Cardiac septum (tissue), 1 donor: ENCODE measurements around the gene STX1A. TPM values are rescaled to one million over a fixed set of nuclear protein-coding genes. Genes with fewer than 3 reads are reported as not detected.
"Not testable (repeated sequence)": the region's sequence is repeated elsewhere in the genome, so short reads cannot be mapped to it uniquely, and the experiment has no call there.

Experiments
- DNase-seq: peaks from one replicate; pipeline ENCODE4 v3.0.0-alpha.2; 2020; ENCODE audit warnings: low spot score
- intact Hi-C: fragments of 100-400 bp; cut with DNase I; formaldehyde crosslinking; loops from one replicate; pipeline ENCODE4 v1.14.0; 2022
- total RNA-seq: library from RNA; stranded (reverse); fragmentation: NEBNext Ultra II Directional; extraction: Animal tissue kit (Norgen Biotek cat#: 25700); gene quantifications from one replicate; pipeline ENCODE4 v1.2.1, GENCODE V29; 2021
- donor health status: DM: no; HTN: no; CAD: no.

The STX1A gene
- total RNA-seq, 1 donor from 2014 or later: 3.3 TPM

- DNase-seq: no peak
- intact Hi-C loops: loop anchor here (5.0 to 10.0 kb wide), 2 partner anchors 55 to 107 kb away; partner anchors contain the start of genes BUD23, DNAJC30 and METTL27
Observed at GRCh38 chr7:73737491-73738219, 18.2 kb upstream of the STX1A start.

GRCh38 chr7:73736885-73737284, 17.4 kb upstream of the STX1A start:
- intact Hi-C loops: loop anchor here (5.0 to 10.0 kb wide), 2 partner anchors 55 to 108 kb away; partner anchors contain the start of genes BUD23, DNAJC30 and METTL27
- DNase-seq: no peak

- intact Hi-C loops: loop anchor here (5.0 to 10.0 kb wide), 2 partner anchors 53 to 109 kb away; partner anchors contain the start of genes BUD23, DNAJC30 and METTL27
- no peak for DNase-seq
Observed at GRCh38 chr7:73735528-73735905, 16.0 kb upstream of the STX1A start.

- peak; percentile 87 for DNase-seq
- intact Hi-C loops: loop anchor here (5.0 to 10.0 kb wide), 2 partner anchors 53 to 110 kb away; partner anchors contain the start of genes BUD23, DNAJC30 and METTL27
Observed at GRCh38 chr7:73734619-73735527, 15.4 kb upstream of the STX1A start.

GRCh38 chr7:73732397-73732796, 12.9 kb upstream of the STX1A start:
- no peak for DNase-seq
- intact Hi-C loops: loop anchor here (10.0 kb wide), 1 partner anchor 112 kb away; the partner anchor contains the start of gene METTL27

GRCh38 chr7:73730485-73730884, 11.0 kb upstream of the STX1A start:
- no peak for DNase-seq
- intact Hi-C loops: loop anchor here (10.0 kb wide), 1 partner anchor 114 kb away; the partner anchor contains the start of gene METTL27

- DNase-seq: no peak
- intact Hi-C loops: no loop called here
Observed at GRCh38 chr7:73728551-73728950, 9.1 kb upstream of the STX1A start.

GRCh38 chr7:73727952-73728351, 8.5 kb upstream of the STX1A start:
- no peak for DNase-seq
- intact Hi-C loops: no loop called here

- intact Hi-C loops: no loop called here
- no peak for DNase-seq
Observed at GRCh38 chr7:73726083-73726466, 6.6 kb upstream of the STX1A start.

- intact Hi-C loops: loop anchor here (2.0 kb wide), 1 partner anchor 117 kb away; no protein-coding TSS in a partner anchor
- no peak for DNase-seq
Observed at GRCh38 chr7:73723813-73724212, 4.3 kb upstream of the STX1A start.

GRCh38 chr7:73722785-73723184, 3.3 kb upstream of the STX1A start:
- intact Hi-C loops: no loop called here
- no peak for DNase-seq

GRCh38 chr7:73722182-73722581, 2.7 kb upstream of the STX1A start:
- DNase-seq, intact Hi-C loops: not testable (repeated sequence)

GRCh38 chr7:73721377-73721817, 1.9 kb upstream of the STX1A start:
- intact Hi-C loops: no loop called here
- DNase-seq: peak; percentile 83

GRCh38 chr7:73720443-73720842, 974 bp upstream of the STX1A start:
- intact Hi-C loops, DNase-seq: not testable (repeated sequence)

- DNase-seq: no peak
- intact Hi-C loops: loop anchor here (5.0 kb wide), 1 partner anchor 52 kb away; the partner anchor contains the start of gene VPS37D
Observed at GRCh38 chr7:73719806-73720169, 319 bp upstream of the STX1A start.

GRCh38 chr7:73718438-73718881, 1.0 kb downstream of the STX1A start:
- no peak for DNase-seq
- intact Hi-C loops: loop anchor here (5.0 kb wide), 1 partner anchor 51 kb away; the partner anchor contains the start of gene VPS37D

- DNase-seq: no peak
- intact Hi-C loops: loop anchor here (5.0 kb wide), 1 partner anchor 51 kb away; the partner anchor contains the start of gene VPS37D
Observed at GRCh38 chr7:73717991-73718405, 1.5 kb downstream of the STX1A start.

GRCh38 chr7:73717025-73717807, 2.3 kb downstream of the STX1A start:
- no peak for DNase-seq
- intact Hi-C loops: loop anchor here (5.0 kb wide), 1 partner anchor 50 kb away; the partner anchor contains the start of gene VPS37D
